Measurements from ENCODE around the gene DZIP1L.

GRCh38 chr3:138113326-138113725 lies 2.1 kb downstream of the DZIP1L start:
- TF ChIP-seq CTCF (IDR thresholded peaks at IDR 0.05; ENCODE audit: insufficient read depth, low read length, poor library complexity, severe bottlenecking) (no peak), EZH2phosphoT487 (conservative IDR thresholded peaks at IDR 0.05; ENCODE audit: low read length) (no peak)

Data from SU-DHL-6 (cell line).